Measurements from ENCODE around the gene EZR.
A peak's percentile ranks its signal among the peaks of the same experiment; 100 is the strongest.

EZR gene

GRCh38 chr6:158722176-158722729, 96.9 kb downstream of the EZR start:
- Histone ChIP-seq H2AK5ac (ENCODE audit: low read depth, low read length) (no peak overlapping the region), H4K8ac (ENCODE audit: low read depth, low read length) (no peak overlapping the region), H2BK120ac (ENCODE audit: low read depth, low read length) (no peak overlapping the region), H3K4me1 (ENCODE audit: control insufficient read depth in 2 of 2, insufficient read depth in 1 of 2, low read depth in 1 of 2, low read length in 2 of 2) (peaks cover 0 to 7% of the 10 kb centered on the region in 2 donors), H3K4ac (ENCODE audit: low read length) (no peak overlapping the region), H3K4me2 (ENCODE audit: insufficient read depth, low read length, poor library complexity, severe bottlenecking) (no peak overlapping the region), H2BK12ac (ENCODE audit: low read length) (no peak overlapping the region), H3K79me1 (ENCODE audit: low read depth, low read length) (no peaks in the 10 kb centered on the region), H2BK15ac (ENCODE audit: low read length) (no peak overlapping the region), H3K36me3 (replicated peaks in 1 of 2; ENCODE audit: control insufficient read depth in 2 of 2, insufficient read depth in 2 of 2, low read length in 2 of 2) (no peaks in the 10 kb centered on the region), H3K9ac (ENCODE audit: low read depth, low read length, poor library complexity) (no peak overlapping the region), H2BK5ac (ENCODE audit: low read length) (no peak overlapping the region), H3K14ac (ENCODE audit: low read length) (no peak overlapping the region), H3K4me3 (ENCODE audit: low read length in 2 of 2) (no peak overlapping the region), H4K91ac (ENCODE audit: low read depth, low read length, poor library complexity) (no peak overlapping the region), H2AFZ (ENCODE audit: low read length) (no peak overlapping the region), H3K9me3 (replicated peaks in 1 of 2; ENCODE audit: control insufficient read depth in 2 of 2, insufficient read depth in 1 of 2, low read depth in 1 of 2, low read length in 2 of 2) (peaks cover 0 to 2% of the 10 kb centered on the region in 2 donors), H3K27me3 (ENCODE audit: control insufficient read depth in 3 of 3, insufficient read depth in 3 of 3, low read depth in 1 of 3, low read length in 3 of 3) (peaks cover 0 to 2% (median 0%) of the 10 kb centered on the region in 3 experiments), H3K27ac (replicated peaks; ENCODE audit: low read length) (no peak overlapping the region), H3K23ac (ENCODE audit: low read depth, low read length, poor library complexity) (no peak overlapping the region), H3K18ac (ENCODE audit: low read length) (no peak overlapping the region)
- no CpG with 5 or more reads among the region's 5 CpGs for WGBS, 2 donors (ENCODE audit: extremely low coverage in 2 of 2, insufficient read length in 2 of 2, insufficient replicate concordance in 1 of 2)
- DNase-seq (ENCODE audit: low spot score) = no peak

GRCh38 chr6:158718461-158719046, 100.6 kb downstream of the EZR start:
- H3K4me3 ChIP-seq (ENCODE audit: low read length in 2 of 2) = no peak overlapping the region
- peaks cover 0 to 8% (median 2%) of the 10 kb centered on the region in 3 experiments for H3K27me3 ChIP-seq (ENCODE audit: control insufficient read depth in 3 of 3, insufficient read depth in 3 of 3, low read depth in 1 of 3, low read length in 3 of 3)
- H2BK5ac ChIP-seq (ENCODE audit: low read length) = no peak overlapping the region
- no peak overlapping the region for H2BK120ac ChIP-seq (ENCODE audit: low read depth, low read length)
- peak overlapping the region; percentile 84 for H2BK15ac ChIP-seq (ENCODE audit: low read length)
- H2AFZ ChIP-seq (ENCODE audit: low read length) = no peak overlapping the region
- peak overlapping the region; percentile 88 for H2BK12ac ChIP-seq (ENCODE audit: low read length)
- peak overlapping the region; percentile 16 for H3K23ac ChIP-seq (ENCODE audit: low read depth, low read length, poor library complexity)
- no peak overlapping the region for H3K14ac ChIP-seq (ENCODE audit: low read length)
- H4K8ac ChIP-seq (ENCODE audit: low read depth, low read length) = no peak overlapping the region
- no CpG with 5 or more reads among the region's 13 CpGs for WGBS, 2 donors (ENCODE audit: extremely low coverage in 2 of 2, insufficient read length in 2 of 2, insufficient replicate concordance in 1 of 2)
- peaks cover 0 to 2% of the 10 kb centered on the region in 2 donors for H3K9me3 ChIP-seq (replicated peaks in 1 of 2; ENCODE audit: control insufficient read depth in 2 of 2, insufficient read depth in 1 of 2, low read depth in 1 of 2, low read length in 2 of 2)
- no peak overlapping the region for H4K91ac ChIP-seq (ENCODE audit: low read depth, low read length, poor library complexity)
- H3K4me2 ChIP-seq (ENCODE audit: insufficient read depth, low read length, poor library complexity, severe bottlenecking) = no peak overlapping the region
- H3K4ac ChIP-seq (ENCODE audit: low read length) = no peak overlapping the region
- H3K4me1 ChIP-seq (ENCODE audit: control insufficient read depth in 2 of 2, insufficient read depth in 1 of 2, low read depth in 1 of 2, low read length in 2 of 2) = peaks cover 7 to 9% of the 10 kb centered on the region in 2 donors
- H3K9ac ChIP-seq (ENCODE audit: low read depth, low read length, poor library complexity) = no peak overlapping the region
- H3K36me3 ChIP-seq (replicated peaks in 1 of 2; ENCODE audit: control insufficient read depth in 2 of 2, insufficient read depth in 2 of 2, low read length in 2 of 2) = no peaks in the 10 kb centered on the region
- H2AK5ac ChIP-seq (ENCODE audit: low read depth, low read length) = no peak overlapping the region
- peak; percentile 56 for DNase-seq (ENCODE audit: low spot score)
- H3K18ac ChIP-seq (ENCODE audit: low read length) = peak overlapping the region; percentile 24
- no peak overlapping the region for H3K27ac ChIP-seq (replicated peaks; ENCODE audit: low read length)
- H3K79me1 ChIP-seq (ENCODE audit: low read depth, low read length) = no peaks in the 10 kb centered on the region

- Histone ChIP-seq H2BK5ac (ENCODE audit: low read length) (no peak overlapping the region), H2BK15ac (ENCODE audit: low read length) (no peak overlapping the region), H3K18ac (ENCODE audit: low read length) (no peak overlapping the region), H2BK120ac (ENCODE audit: low read depth, low read length) (no peak overlapping the region), H3K4ac (ENCODE audit: low read length) (no peak overlapping the region), H3K27me3 (ENCODE audit: control insufficient read depth in 3 of 3, insufficient read depth in 3 of 3, low read depth in 1 of 3, low read length in 3 of 3) (peaks cover 0 to 8% (median 2%) of the 10 kb centered on the region in 3 experiments), H3K4me2 (ENCODE audit: insufficient read depth, low read length, poor library complexity, severe bottlenecking) (no peak overlapping the region), H4K91ac (ENCODE audit: low read depth, low read length, poor library complexity) (no peak overlapping the region), H3K9ac (ENCODE audit: low read depth, low read length, poor library complexity) (no peak overlapping the region), H4K8ac (ENCODE audit: low read depth, low read length) (no peak overlapping the region), H3K36me3 (replicated peaks in 1 of 2; ENCODE audit: control insufficient read depth in 2 of 2, insufficient read depth in 2 of 2, low read length in 2 of 2) (no peaks in the 10 kb centered on the region), H3K14ac (ENCODE audit: low read length) (no peak overlapping the region), H3K4me3 (ENCODE audit: low read length in 2 of 2) (no peak overlapping the region), H3K79me1 (ENCODE audit: low read depth, low read length) (no peaks in the 10 kb centered on the region), H2AK5ac (ENCODE audit: low read depth, low read length) (no peak overlapping the region), H2BK12ac (ENCODE audit: low read length) (no peak overlapping the region), H2AFZ (ENCODE audit: low read length) (no peak overlapping the region), H3K23ac (ENCODE audit: low read depth, low read length, poor library complexity) (no peak overlapping the region), H3K27ac (replicated peaks; ENCODE audit: low read length) (no peak overlapping the region), H3K4me1 (ENCODE audit: control insufficient read depth in 2 of 2, insufficient read depth in 1 of 2, low read depth in 1 of 2, low read length in 2 of 2) (peaks cover 7 to 9% of the 10 kb centered on the region in 2 donors), H3K9me3 (replicated peaks in 1 of 2; ENCODE audit: control insufficient read depth in 2 of 2, insufficient read depth in 1 of 2, low read depth in 1 of 2, low read length in 2 of 2) (peaks cover 0 to 2% of the 10 kb centered on the region in 2 donors)
- DNase-seq (ENCODE audit: low spot score) = no peak
- no CpG with 5 or more reads among the region's 16 CpGs for WGBS, 2 donors (ENCODE audit: extremely low coverage in 2 of 2, insufficient read length in 2 of 2, insufficient replicate concordance in 1 of 2)
Observed at GRCh38 chr6:158717341-158718330, 101.5 kb downstream of the EZR start.

Measured in neuronal stem cell (in vitro differentiated cells).